ENCODE results near the gene PHKA1.

GRCh38 chrX:72694170-72694569 is 19.9 kb downstream of the PHKA1 start:
- TF ChIP-seq CTCF (IDR thresholded peaks at IDR 0.05): no peak
- TF ChIP-seq ZFX (IDR thresholded peaks at IDR 0.05; ENCODE audit: borderline replicate concordance): no peak
